Astrocyte of the spinal cord (primary cell): ENCODE results near the gene CHRNA9.

Source experiments
- DNase-seq: peaks from one replicate; pipeline ENCODE4 v3.0.0; 2011; ENCODE audit warnings: low read depth, low spot score
- H3K4me3 ChIP-seq: 2 replicates; pipeline ENCODE4 v1.5.1; 2011; ENCODE audit warnings: low read depth, mild to moderate bottlenecking, low read length, moderate library complexity
- CTCF ChIP-seq: IDR thresholded peaks from 2 replicates; pipeline ENCODE4 v1.5.1; 2012; ENCODE audit warnings: low read depth, mild to moderate bottlenecking, low read length, inconsistent platforms
- in situ Hi-C: cut with HindIII; loops from 2 replicates; pipeline ENCODE4 v1.10.0; 2017; ENCODE audit warnings: low sequenced_read_pairs

CHRNA9 gene

GRCh38 chr4:40317916-40318658 is 17.0 kb upstream of the CHRNA9 start:
- no peak overlapping the region for H3K4me3 ChIP-seq
- TF ChIP-seq CTCF, result no peak
- in situ Hi-C loops, result no loop called here

GRCh38 chr4:40321574-40322275 is 13.4 kb upstream of the CHRNA9 start:
- TF ChIP-seq CTCF, result no peak
- peak; percentile 72 for DNase-seq
- in situ Hi-C loops, result no loop called here
- no peak overlapping the region for H3K4me3 ChIP-seq

More at GRCh38 chr4:40317916-40318658, 17.0 kb upstream of the CHRNA9 start:
- no peak for DNase-seq

GRCh38 chr4:40322811-40323210 is 12.3 kb upstream of the CHRNA9 start:
- TF ChIP-seq CTCF, result no peak
- in situ Hi-C loops, result no loop called here
- no peak for DNase-seq
- no peak overlapping the region for H3K4me3 ChIP-seq

GRCh38 chr4:40323866-40324265 is 11.3 kb upstream of the CHRNA9 start:
- TF ChIP-seq CTCF, result no peak
- in situ Hi-C loops, result no loop called here
- no peak for DNase-seq
- H3K4me3 ChIP-seq, result no peak overlapping the region

- peak; percentile 78 for DNase-seq
- H3K4me3 ChIP-seq, result no peak overlapping the region
- TF ChIP-seq CTCF, result peak; percentile 92
- in situ Hi-C loops, result no loop called here
Measured at GRCh38 chr4:40325406-40326019, 9.6 kb upstream of the CHRNA9 start.

GRCh38 chr4:40327340-40327739 is 7.8 kb upstream of the CHRNA9 start:
- no peak for DNase-seq
- no peak for TF ChIP-seq CTCF
- H3K4me3 ChIP-seq, result no peak overlapping the region
- in situ Hi-C loops, result no loop called here
